Stimulated activated CD4-positive, alpha-beta T cell treated with anti-CD3 and anti-CD28 coated beads, Interleukin-1b, Interleukin-23, amount 100 ng/mL, for 24 hours (primary cell): ENCODE results near the gene WDFY4.

Experiments
- DNase-seq, 4 experiments: peaks; one replicate each; pipeline ENCODE4 v3.0.0-alpha.2; 2020; ENCODE audit warnings: low read depth in 4 of 4, low spot score in 1 of 4

WDFY4 gene

DNA sequence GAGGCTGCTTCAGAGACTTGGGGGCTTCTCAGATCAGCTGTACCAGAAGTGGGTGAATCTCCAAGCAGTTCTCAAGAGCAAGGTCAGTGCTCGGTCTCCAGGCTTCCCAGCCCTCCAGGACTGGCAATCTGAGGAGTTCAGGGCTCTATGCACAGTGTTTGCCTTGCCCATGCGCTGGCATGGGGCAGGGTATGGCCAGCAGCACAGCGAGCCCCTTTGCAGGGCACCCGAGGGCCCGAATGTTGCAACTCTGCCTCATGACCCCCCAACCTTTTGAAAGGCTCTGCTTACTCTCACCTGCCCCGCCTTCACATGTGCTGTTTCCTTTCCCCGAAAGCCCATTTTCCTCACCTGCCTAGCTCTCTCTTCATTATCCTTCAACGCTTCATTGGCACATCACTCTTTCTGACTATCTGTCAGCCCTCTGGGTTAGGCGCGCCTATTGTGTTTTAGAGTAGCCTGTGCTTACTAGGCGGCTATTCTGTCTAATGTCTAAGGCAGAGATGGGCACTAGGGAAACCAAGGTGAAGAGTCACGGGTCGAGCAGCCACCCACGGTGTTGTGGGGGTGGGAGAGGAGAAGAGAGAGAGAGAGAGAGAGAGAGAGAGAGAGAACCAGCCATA lies 83.6 kb downstream of the WDFY4 start:
- DNase-seq = no peak

- no peak for DNase-seq
Measured at GRCh38 chr10:48768926-48769325, 84.3 kb downstream of the WDFY4 start.

DNA sequence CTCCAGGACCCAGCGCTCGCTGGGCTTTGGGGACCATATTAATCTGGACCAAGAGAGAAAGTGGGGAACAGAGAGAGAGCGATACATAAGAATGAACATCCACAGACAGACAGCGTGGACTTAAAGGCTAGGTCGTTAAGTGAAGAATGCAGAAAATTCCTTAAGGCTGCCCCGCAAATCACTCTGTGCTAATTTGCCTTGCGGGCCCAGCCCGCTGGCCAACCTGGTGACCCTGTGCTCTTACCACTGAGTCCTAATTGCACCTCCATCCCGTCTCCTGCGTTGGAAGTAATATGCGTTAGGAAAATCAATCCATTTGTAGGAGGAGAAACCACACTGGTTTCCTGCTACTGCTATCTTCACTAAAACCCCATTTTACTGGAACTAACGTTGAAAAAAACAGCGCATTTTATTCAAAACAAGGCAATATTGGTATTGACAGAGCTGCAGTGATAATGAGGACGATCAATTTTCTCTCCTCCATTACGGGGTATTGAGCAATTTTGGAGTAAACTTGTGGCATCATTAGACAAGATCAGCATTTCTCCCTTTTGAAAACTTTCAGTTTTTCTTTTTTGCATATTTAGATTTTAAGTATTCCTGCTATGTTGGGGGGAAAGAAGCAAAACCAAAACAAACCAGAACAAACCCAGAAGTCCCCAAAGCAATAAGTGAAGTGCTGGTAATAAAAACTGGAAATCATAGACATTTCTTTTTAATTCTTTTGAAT lies 85.2 kb downstream of the WDFY4 start:
- no peak for DNase-seq

GRCh38 chr10:48770561-48771089 lies 86.0 kb downstream of the WDFY4 start:
- DNase-seq = no peak

DNA sequence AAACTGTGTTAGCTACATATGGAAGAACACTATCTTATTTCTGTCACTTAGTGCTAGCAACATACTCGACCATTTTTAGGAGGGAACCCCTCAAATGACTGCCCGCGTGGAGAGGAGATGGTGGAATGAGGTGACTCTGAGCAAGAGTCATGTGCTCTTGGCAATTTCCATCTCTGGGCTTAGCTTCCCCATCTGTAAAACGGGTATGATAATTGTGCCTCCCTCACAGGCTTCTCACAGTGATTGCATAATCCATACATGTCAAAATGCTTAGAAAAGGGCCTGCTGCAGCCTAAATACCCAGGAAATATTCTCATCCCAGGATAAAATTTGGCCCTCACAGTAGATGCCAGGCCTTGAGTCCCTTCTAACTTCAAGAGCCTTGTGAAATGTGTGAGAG lies 86.6 kb downstream of the WDFY4 start:
- no peak for DNase-seq

DNA sequence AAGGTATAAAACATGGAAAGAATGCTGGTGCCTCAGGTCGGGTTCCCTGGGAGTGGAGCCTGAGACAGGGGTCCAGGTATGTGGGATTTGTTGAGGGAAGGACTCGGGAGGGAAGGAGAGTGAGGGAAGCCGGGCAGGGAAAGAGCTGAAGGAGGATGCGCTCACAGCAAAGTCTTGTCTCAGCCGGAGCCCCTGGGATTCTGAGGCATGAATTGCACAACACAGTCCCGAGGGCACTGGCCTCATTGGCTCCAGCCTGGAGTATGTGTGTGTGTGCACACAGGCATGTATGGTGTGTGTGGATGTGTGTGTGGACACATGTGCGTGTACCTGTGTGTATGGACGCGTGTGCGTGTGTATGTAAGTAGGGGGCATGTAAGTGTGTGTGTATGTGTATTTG lies 87.4 kb downstream of the WDFY4 start:
- no peak for DNase-seq

GRCh38 chr10:48773580-48773979 lies 88.9 kb downstream of the WDFY4 start:
- DNase-seq = no peak

GRCh38 chr10:48774416-48775205 lies 89.9 kb downstream of the WDFY4 start:
- DNase-seq = no peak

DNA sequence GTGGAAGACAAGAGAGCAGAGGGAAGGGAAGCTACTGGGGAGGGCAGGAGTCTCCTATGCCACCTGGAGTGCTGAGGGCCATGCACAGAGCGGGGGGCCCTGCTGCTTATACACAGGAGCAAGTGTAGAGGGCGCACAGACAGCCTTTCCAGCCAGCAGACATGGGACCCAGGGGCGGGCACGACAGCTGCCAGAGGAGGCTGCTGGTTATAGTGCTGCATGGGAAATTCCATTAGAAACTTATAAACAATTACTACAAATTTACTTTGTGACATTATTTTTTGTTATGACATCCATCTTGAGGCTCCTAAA lies 90.5 kb downstream of the WDFY4 start:
- DNase-seq = no peak

DNA sequence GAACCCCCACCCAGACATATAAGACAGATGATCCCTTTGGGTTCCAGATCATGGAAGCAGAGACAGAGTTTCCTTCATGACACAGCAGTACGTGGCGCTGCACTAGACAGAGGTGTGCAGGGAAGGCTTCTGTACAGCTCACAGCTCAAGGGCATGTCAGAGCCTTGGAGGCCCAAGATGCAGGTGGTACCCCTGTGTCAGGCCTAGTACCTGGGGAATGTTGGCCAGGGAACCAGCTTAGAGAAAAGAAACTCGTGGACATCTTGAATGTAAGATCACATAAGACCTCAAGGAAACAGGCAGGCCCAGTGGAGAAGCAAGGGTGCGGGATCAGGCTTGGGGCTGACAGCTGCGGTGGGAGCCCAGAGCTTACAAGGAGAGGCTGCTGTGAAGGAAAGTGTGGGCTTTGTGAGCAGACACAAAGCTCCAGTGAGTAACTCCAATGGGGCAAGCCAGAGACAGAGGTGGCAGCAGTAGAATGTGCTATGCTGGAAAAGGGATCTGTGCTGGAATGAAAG lies 91.4 kb downstream of the WDFY4 start:
- no peak for DNase-seq

GRCh38 chr10:48776528-48776927 lies 91.9 kb downstream of the WDFY4 start:
- no peak for DNase-seq

GRCh38 chr10:48777110-48777509 lies 92.4 kb downstream of the WDFY4 start:
- no peak for DNase-seq

- no peak for DNase-seq
Measured at GRCh38 chr10:48778193-48778857, 93.7 kb downstream of the WDFY4 start.

DNA sequence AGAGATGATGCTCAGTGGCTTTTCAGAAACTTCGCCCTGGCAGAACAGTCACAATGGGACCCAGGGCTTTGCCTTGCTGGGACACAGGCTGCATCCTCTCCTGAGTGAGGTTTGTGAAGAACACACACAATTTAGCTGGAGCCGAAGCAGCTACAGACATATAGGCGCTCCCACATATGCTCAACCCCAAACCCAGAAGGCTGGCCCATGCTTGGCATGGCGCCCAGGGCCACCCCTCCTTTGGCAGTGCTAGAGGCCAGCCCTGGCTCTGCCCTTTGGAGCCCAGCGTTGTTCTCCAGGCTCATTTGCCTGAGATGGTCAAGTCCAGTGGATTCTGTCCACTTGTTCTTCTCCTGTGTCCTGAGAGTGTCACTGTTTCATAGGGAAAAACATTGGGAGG lies 94.4 kb downstream of the WDFY4 start:
- DNase-seq = no peak

DNA sequence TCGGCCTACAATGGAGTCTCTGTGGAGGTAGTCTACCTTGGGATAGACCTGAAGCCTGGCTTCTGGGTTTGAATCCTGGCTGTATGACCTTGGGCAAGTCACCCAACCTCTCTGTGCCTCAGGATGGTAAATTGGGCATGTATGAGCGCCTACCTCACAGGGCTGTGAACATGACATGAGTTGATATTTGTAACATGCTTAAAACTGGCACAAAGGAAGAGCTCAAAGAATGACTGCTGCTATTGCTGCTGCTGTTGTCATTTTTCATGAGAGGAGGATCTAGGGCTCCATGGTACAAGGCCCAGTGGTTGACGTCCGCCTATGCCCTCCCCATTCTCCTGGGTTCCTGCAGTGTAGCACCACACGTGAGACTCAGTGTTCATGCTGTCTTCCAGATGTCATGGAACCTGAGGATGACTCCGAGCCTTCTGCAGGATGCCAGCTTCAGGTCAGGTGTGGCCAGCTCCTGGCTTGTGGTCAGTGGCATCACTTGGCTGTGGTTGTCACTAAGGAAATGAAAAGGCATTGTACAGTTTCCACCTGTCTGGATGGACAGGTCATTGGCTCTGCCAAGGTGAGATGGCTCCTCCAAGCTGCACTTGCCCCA lies 95.0 kb downstream of the WDFY4 start:
- DNase-seq = no peak

DNA sequence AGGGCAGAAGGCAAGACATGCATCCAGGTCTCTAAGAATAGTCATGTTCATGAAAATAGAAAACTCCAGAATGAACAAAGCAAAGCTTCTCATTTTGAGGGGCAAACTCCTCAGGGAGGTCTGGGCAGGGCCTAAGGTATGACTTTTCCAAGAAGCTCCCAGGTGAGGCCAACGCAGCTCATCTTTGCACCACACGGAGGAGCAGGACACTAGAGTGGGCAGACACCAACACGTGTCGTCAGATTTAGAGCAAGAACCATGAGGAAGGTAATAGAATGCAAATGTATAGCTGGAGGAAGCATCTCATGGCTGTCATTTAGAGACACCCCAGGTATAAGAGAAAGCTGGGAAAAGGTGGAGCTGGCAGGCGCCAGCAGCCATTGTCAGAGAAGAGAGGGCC lies 95.7 kb downstream of the WDFY4 start:
- DNase-seq = no peak

GRCh38 chr10:48782386-48782785 lies 97.7 kb downstream of the WDFY4 start:
- DNase-seq = no peak

- DNase-seq = no peak
Measured at GRCh38 chr10:48784031-48784430, 99.4 kb downstream of the WDFY4 start.

DNA sequence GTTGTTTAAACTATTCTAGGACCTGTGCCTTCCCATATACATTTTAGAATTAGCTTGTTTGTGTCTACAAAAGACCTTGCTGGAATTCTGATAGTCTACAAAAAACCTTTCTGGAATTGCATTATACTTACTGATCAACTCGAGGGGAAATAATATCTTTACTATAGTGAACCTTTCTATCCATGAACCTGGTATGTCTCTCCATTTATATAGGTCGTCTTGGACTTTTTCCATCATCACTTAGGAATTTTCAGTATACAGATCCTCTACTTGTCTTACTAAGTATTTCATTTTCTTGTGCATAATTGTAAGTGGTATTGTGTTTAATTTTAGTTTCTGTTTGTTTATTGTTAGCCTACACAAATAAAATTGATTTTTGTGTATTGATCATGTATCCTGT lies 101.1 kb downstream of the WDFY4 start:
- DNase-seq = no peak

DNA sequence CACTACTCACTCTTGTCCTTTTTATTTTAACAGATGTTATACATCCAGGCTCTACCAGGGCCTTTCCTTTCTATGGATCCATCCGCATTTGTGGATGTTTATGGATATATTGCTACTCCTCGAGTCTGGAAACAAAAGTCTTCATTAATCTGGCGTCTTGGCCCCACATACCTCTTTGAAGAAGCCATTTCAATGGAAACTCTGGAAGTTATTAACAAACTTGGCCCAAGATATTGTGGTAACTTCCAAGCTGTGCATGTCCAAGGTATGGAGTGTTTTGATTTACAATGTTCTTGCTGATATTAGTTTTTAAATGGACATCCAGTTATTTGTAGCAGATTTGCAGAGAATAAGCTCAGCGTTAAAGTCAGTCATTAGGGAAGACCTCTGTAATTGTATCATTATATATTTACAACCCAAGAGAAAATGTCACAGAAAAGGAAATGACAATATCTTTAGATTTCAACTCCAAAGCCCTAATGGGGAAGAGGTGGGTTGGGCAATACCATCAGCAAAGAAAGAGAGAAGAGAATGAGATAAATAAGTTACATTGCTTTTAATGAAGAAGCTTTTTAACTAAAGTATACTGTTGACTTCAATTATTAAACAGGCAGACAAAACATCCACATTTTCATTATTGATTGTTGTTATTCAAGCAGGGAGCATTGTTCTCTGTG lies 102.1 kb downstream of the WDFY4 start:
- no peak for DNase-seq
